OCI-LY7 (cell line): ENCODE results near the gene INKA2. TPM values are rescaled to one million over a fixed set of nuclear protein-coding genes. Genes with fewer than 3 reads are reported as not detected.
A peak's percentile ranks its signal among the peaks of the same experiment; 100 is the strongest.

ENCODE experiments used
- BruUV-seq: library from RNA; stranded (reverse); fragments of 400-500 nt; replicated peaks from 2 replicates; lab custom pipeline; 2021; lab: Mats Ljungman, UMichigan
- CTCF ChIA-PET: fragments of 300-600 bp; sonication (Branson Sonifier 250); formaldehyde crosslinking; loops from one replicate; lab custom pipeline; 2022; ENCODE audit warnings: antibody characterized with exemption; ENCODE audit not compliant: unreplicated experiment; lab: Charles Lee
- POLR2A ChIA-PET: fragments of 300-600 bp; sonication (Branson Sonifier 250); formaldehyde crosslinking; loops from one replicate; lab custom pipeline; 2022; ENCODE audit warnings: antibody characterized with exemption; lab: Charles Lee
- DNase-seq: peaks from one replicate; pipeline ENCODE4 v3.0.0-alpha.2; 2015; ENCODE audit warnings: low spot score
- H2AFZ ChIP-seq: fragments of 200-600 bp; sonication (generic), shearing (Covaris generic); 2 replicates; pipeline ENCODE4 v1.6.1; 2014; ENCODE audit warnings: mild to moderate bottlenecking, antibody characterized with exemption, low read length, moderate library complexity
- H3K27ac ChIP-seq: fragments of 200-600 bp; sonication (generic); 2 replicates; pipeline ENCODE4 v1.5.1; 2014; ENCODE audit warnings: mixed run types, low read depth, mild to moderate bottlenecking, moderate library complexity, low read length, inconsistent platforms; ENCODE audit not compliant: poor library complexity, severe bottlenecking
- H3K36me3 ChIP-seq: fragments of 200-600 bp; sonication (generic); 2 replicates; pipeline ENCODE4 v1.6.1; 2014; ENCODE audit warnings: mild to moderate bottlenecking, antibody characterized with exemption, low read length, moderate library complexity, mixed read lengths; ENCODE audit not compliant: insufficient read depth
- H3K4me1 ChIP-seq: fragments of 200-600 bp; sonication (generic); 2 replicates; pipeline ENCODE4 v1.5.1; 2014; ENCODE audit warnings: mild to moderate bottlenecking, low read length; ENCODE audit not compliant: insufficient read depth, poor library complexity, severe bottlenecking
- H3K4me2 ChIP-seq: fragments of 200-600 bp; sonication (generic); 2 replicates; pipeline ENCODE4 v1.6.1; 2014; ENCODE audit warnings: mild to moderate bottlenecking, low read length
- H3K4me3 ChIP-seq: fragments of 200-600 bp; sonication (generic); 2 replicates; pipeline ENCODE4 v1.5.1; 2014; ENCODE audit warnings: mild to moderate bottlenecking, low read depth, low read length; ENCODE audit not compliant: poor library complexity, severe bottlenecking
- H3K79me2 ChIP-seq: fragments of 200-600 bp; sonication (generic); 2 replicates; pipeline ENCODE4 v1.6.1; 2016; ENCODE audit warnings: low read depth, mild to moderate bottlenecking, low read length, moderate library complexity, mixed read lengths; ENCODE audit not compliant: insufficient read depth
- H3K9me2 ChIP-seq: fragments of 200-600 bp; sonication (generic); 2 replicates; pipeline ENCODE4 v1.6.1; 2016; ENCODE audit warnings: mild to moderate bottlenecking, low read length, mixed read lengths; ENCODE audit not compliant: insufficient read depth
- H3K9me3 ChIP-seq: fragments of 200-600 bp; sonication (generic); 2 replicates; pipeline ENCODE4 v1.6.1; 2014; ENCODE audit warnings: mild to moderate bottlenecking, mixed run types, low read length, mixed read lengths
- H4K20me1 ChIP-seq: fragments of 200-600 bp; sonication (generic); 2 replicates; pipeline ENCODE4 v1.6.1; 2014; ENCODE audit warnings: mild to moderate bottlenecking, antibody characterized with exemption, low read length, moderate library complexity, mixed read lengths; ENCODE audit not compliant: insufficient read depth
- CTCF ChIP-seq: fragments of 200-600 bp; sonication (generic); conservative IDR thresholded peaks from 2 replicates; pipeline ENCODE4 v1.5.1; 2014; ENCODE audit warnings: mild to moderate bottlenecking, antibody characterized with exemption, low read length, moderate library complexity, mixed read lengths
- EZH2phosphoT487 ChIP-seq: fragments of 200-600 bp; sonication (generic); IDR thresholded peaks from 2 replicates; pipeline ENCODE4 v1.6.1; 2018; ENCODE audit warnings: low read depth, borderline replicate concordance, mild to moderate bottlenecking, mixed run types, antibody characterized with exemption, low read length, moderate library complexity, mixed read lengths
- intact Hi-C: fragments of 100-400 bp; cut with micrococcal nuclease; formaldehyde crosslinking; loops from one replicate; pipeline ENCODE4 v1.10.0; 2022; ENCODE audit not compliant: unreplicated experiment
- total RNA-seq, 2 experiments: library from RNA; depleted of rRNA in 1 of 2; stranded (reverse); fragments of >200 nt in 1 of 2; shearing (Covaris generic) in 1 of 2; gene quantifications; 2 replicates each; pipeline ENCODE4 v1.2.3, GENCODE V29; 2014 to 2022

INKA2 gene
- total RNA-seq, 2 experiments from 2014 or later: 3.9 to 10.8 TPM

DNA sequence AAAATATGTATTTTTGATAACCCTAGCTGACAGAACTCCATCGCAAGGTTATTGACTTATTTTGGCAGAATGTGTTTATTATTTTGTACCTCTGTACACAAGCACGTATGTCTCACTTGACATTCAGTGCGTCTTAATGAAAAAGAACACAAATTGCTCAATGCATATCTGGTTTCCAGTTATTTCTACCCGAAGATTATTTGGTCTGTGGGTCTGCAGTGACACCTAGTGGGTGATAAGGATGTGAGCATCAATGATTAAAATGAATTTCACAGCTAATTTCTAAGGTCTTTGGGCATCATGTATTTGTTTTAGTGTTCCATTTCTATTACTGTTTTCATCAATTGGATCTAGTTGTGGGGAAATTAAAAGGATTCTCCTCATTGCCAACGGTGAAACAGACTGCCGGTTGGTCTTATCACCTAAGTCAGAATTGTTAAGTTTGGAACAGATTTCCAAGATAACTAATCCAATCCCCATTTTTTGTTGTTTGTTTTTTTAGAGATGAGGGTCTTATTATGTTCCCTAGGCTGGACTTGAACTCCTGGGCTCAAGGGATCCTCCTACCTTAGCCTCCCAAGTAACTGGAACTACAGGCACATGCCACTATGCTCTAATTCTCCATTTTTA lies 30.4 kb upstream of the INKA2 start:
- POLR2A ChIA-PET: interaction anchor here (1.9 kb wide), 1 partner anchor 9 kb away, joined by 9 read pairs; no protein-coding TSS in a partner anchor
- DNase-seq: peak; percentile 80
- Histone ChIP-seq H3K9me2 (no peaks in the 10 kb centered on the region), H3K4me3 (no peak overlapping the region), H3K27ac (no peak overlapping the region), H3K36me3 (peaks cover 65% of the 10 kb centered on the region), H2AFZ (no peak overlapping the region), H3K9me3 (no peaks in the 10 kb centered on the region), H4K20me1 (peaks cover 19% of the 10 kb centered on the region), H3K4me1 (no peaks in the 10 kb centered on the region), H3K4me2 (no peak overlapping the region), H3K79me2 (peaks cover 31% of the 10 kb centered on the region; the same call in 1 of the 2 replicates)
- BruUV-seq: TSS peak; percentile 2
- intact Hi-C loops: loop anchor here (1.0 to 2.0 kb wide), 2 partner anchors 53 to 288 kb away; no protein-coding TSS in a partner anchor
- CTCF ChIA-PET: interaction anchor here (0.5 to 0.9 kb wide), 2 partner anchors 262 to 825 kb away, joined by 3 read pairs; no protein-coding TSS in a partner anchor
- TF ChIP-seq CTCF: peak; percentile 97
- TF ChIP-seq EZH2phosphoT487: no peak

- DNase-seq: no peak
- no peak for TF ChIP-seq CTCF
- no peak for TF ChIP-seq EZH2phosphoT487
- no peaks in the 10 kb centered on the region for H3K9me2 ChIP-seq
- ChIA-PET CTCF (interaction anchor here (0.9 to 1.6 kb wide), 2 partner anchors 261 kb away, joined by 3 to 6 read pairs; no protein-coding TSS in a partner anchor), POLR2A (interaction anchor here (0.8 to 1.9 kb wide), 6 partner anchors 8 to 283 kb away, joined by 3 to 9 read pairs (median 5); no protein-coding TSS in a partner anchor)
- H3K4me2 ChIP-seq: no peak overlapping the region
- H3K4me3 ChIP-seq: no peak overlapping the region
- no peak overlapping the region for H2AFZ ChIP-seq
- H3K9me3 ChIP-seq: no peaks in the 10 kb centered on the region
- peaks cover 19% of the 10 kb centered on the region for H4K20me1 ChIP-seq
- intact Hi-C loops: loop anchor here (1.0 to 2.0 kb wide), 2 partner anchors 52 to 287 kb away; no protein-coding TSS in a partner anchor
- H3K4me1 ChIP-seq: no peaks in the 10 kb centered on the region
- no peak overlapping the region for H3K27ac ChIP-seq
- H3K79me2 ChIP-seq: peaks cover 31% of the 10 kb centered on the region; the same call in 1 of the 2 replicates
- no TSS peak for BruUV-seq
- peaks cover 75% of the 10 kb centered on the region for H3K36me3 ChIP-seq
Observed at GRCh38 chr1:111768625-111769024, 29.4 kb upstream of the INKA2 start.
